Mesenchymal stem cell (in vitro differentiated cells and primary cell): Measurements from ENCODE around the gene EWSR1.

Experiments
- DNase-seq: peaks from one replicate; pipeline ENCODE4 v3.0.0-alpha.2; 2013
- H2AFZ ChIP-seq: one replicate; pipeline ENCODE4 v1.6.1; 2013; ENCODE audit warnings: low read depth, mild to moderate bottlenecking, control low read depth, inconsistent platforms, low read length, moderate library complexity
- H2AK5ac ChIP-seq: 2 replicates; pipeline ENCODE4 v1.6.1; 2013; ENCODE audit warnings: low read length, moderate library complexity, mild to moderate bottlenecking, inconsistent platforms; ENCODE audit not compliant: severe bottlenecking
- H2BK120ac ChIP-seq: one replicate; pipeline ENCODE4 v1.6.1; 2013; ENCODE audit warnings: low read depth, mild to moderate bottlenecking, inconsistent platforms, low read length, moderate library complexity
- H2BK12ac ChIP-seq, 2 experiments: one replicate each; pipeline ENCODE4 v1.6.1; 2013; ENCODE audit warnings: inconsistent platforms in 2 of 2, low read length in 2 of 2, mild to moderate bottlenecking in 2 of 2, moderate library complexity in 2 of 2, control low read depth in 1 of 2
- H2BK15ac ChIP-seq: one replicate; pipeline ENCODE4 v1.6.1; 2013; ENCODE audit warnings: mild to moderate bottlenecking, low read depth, inconsistent platforms; ENCODE audit not compliant: poor library complexity, severe bottlenecking
- H2BK5ac ChIP-seq: 2 replicates; pipeline ENCODE4 v1.6.1; 2013; ENCODE audit warnings: low read depth, mild to moderate bottlenecking, low read length, control low read depth, inconsistent platforms; ENCODE audit not compliant: poor library complexity, severe bottlenecking
- H3K14ac ChIP-seq, 2 experiments: one replicate each; pipeline ENCODE4 v1.6.1; 2013; ENCODE audit warnings: inconsistent platforms in 2 of 2, low read length in 2 of 2, control low read depth in 1 of 2, mild to moderate bottlenecking in 1 of 2, moderate library complexity in 1 of 2
- H3K18ac ChIP-seq, 2 experiments: one replicate each; pipeline ENCODE4 v1.6.1; 2013; ENCODE audit warnings: inconsistent platforms in 2 of 2, low read length in 2 of 2, control low read depth in 1 of 2, low read depth in 1 of 2, mild to moderate bottlenecking in 1 of 2
- H3K23ac ChIP-seq, 2 experiments: one replicate each; pipeline ENCODE4 v1.6.1; 2013; ENCODE audit warnings: inconsistent platforms in 2 of 2, low read length in 2 of 2, mild to moderate bottlenecking in 2 of 2, moderate library complexity in 2 of 2, control low read depth in 1 of 2
- H3K27ac ChIP-seq: 2 replicates; pipeline ENCODE4 v1.5.1; 2013; ENCODE audit warnings: mild to moderate bottlenecking, moderate library complexity, low read length, control low read depth, inconsistent platforms; ENCODE audit not compliant: poor library complexity, severe bottlenecking
- H3K27me3 ChIP-seq, 2 experiments: 2 replicates each; pipeline versions ENCODE4 v1.6.1 to v1.7.0; 2013; ENCODE audit warnings: low read length in 2 of 2, mild to moderate bottlenecking in 2 of 2, moderate library complexity in 2 of 2, control low read depth in 1 of 2, inconsistent platforms in 1 of 2; ENCODE audit not compliant: control insufficient read depth in 1 of 2, insufficient read depth in 1 of 2
- H3K36me3 ChIP-seq, 2 experiments: 2 replicates each; pipeline versions ENCODE4 v1.6.1 to v1.7.0; 2013; ENCODE audit warnings: low read length in 2 of 2, control low read depth in 1 of 2, inconsistent platforms in 1 of 2, low read depth in 1 of 2, mild to moderate bottlenecking in 1 of 2; ENCODE audit not compliant: insufficient read depth in 2 of 2, control insufficient read depth in 1 of 2
- H3K4ac ChIP-seq, 2 experiments: one replicate each; pipeline ENCODE4 v1.6.1; 2013; ENCODE audit warnings: inconsistent platforms in 2 of 2, low read length in 2 of 2, mild to moderate bottlenecking in 2 of 2, moderate library complexity in 2 of 2, control low read depth in 1 of 2, low read depth in 1 of 2
- H3K4me1 ChIP-seq: 2 replicates; pipeline ENCODE4 v1.6.1; 2013; ENCODE audit warnings: low read depth, low read length, control low read depth; ENCODE audit not compliant: control insufficient read depth, insufficient read depth
- H3K4me2 ChIP-seq: 2 replicates; pipeline ENCODE4 v1.6.1; 2013; ENCODE audit warnings: low read length, mild to moderate bottlenecking, inconsistent platforms; ENCODE audit not compliant: poor library complexity, severe bottlenecking
- H3K4me3 ChIP-seq, 2 experiments: 2 replicates each; pipeline versions ENCODE4 v1.5.1 to v1.7.0; 2013; ENCODE audit warnings: low read length in 2 of 2, mild to moderate bottlenecking in 2 of 2, control low read depth in 1 of 2, low read depth in 1 of 2; ENCODE audit not compliant: insufficient read depth in 1 of 2
- H3K79me1 ChIP-seq: replicated peaks from 2 replicates; pipeline ENCODE4 v1.6.1; 2013; ENCODE audit warnings: mild to moderate bottlenecking, control low read depth, low read length, inconsistent platforms; ENCODE audit not compliant: poor library complexity, severe bottlenecking
- H3K9ac ChIP-seq: 2 replicates; pipeline ENCODE4 v1.7.0; 2013; ENCODE audit warnings: mild to moderate bottlenecking, low read length, moderate library complexity
- H3K9me3 ChIP-seq: 2 replicates; pipeline ENCODE4 v1.7.0; 2013; ENCODE audit warnings: mild to moderate bottlenecking, low read length; ENCODE audit not compliant: control insufficient read depth
- H4K8ac ChIP-seq: one replicate; pipeline ENCODE4 v1.6.1; 2013; ENCODE audit warnings: inconsistent platforms, mild to moderate bottlenecking, low read length, moderate library complexity
- H4K91ac ChIP-seq: one replicate; pipeline ENCODE4 v1.6.1; 2013; ENCODE audit warnings: mild to moderate bottlenecking, low read length, inconsistent platforms
- WGBS: methylation state at CpG from one replicate; pipeline ENCODE4 v1.1.7; 2013; ENCODE audit warnings: mixed read lengths; 5-methylcytosine and 5-hydroxymethylcytosine counted together

The EWSR1 gene

GRCh38 chr22:29335656-29336055, 67.6 kb downstream of the EWSR1 start:
- no peak overlapping the region for H4K91ac ChIP-seq
- H2AK5ac ChIP-seq: no peak overlapping the region
- H4K8ac ChIP-seq: no peak overlapping the region
- H3K79me1 ChIP-seq: peaks cover 6% of the 10 kb centered on the region
- no peak overlapping the region for H3K4ac ChIP-seq
- no peak overlapping the region for H2BK5ac ChIP-seq
- 95% methylated on average over 11 of the region's 11 CpGs for WGBS
- no peaks in the 10 kb centered on the region for H3K27me3 ChIP-seq
- no peak overlapping the region for H2BK12ac ChIP-seq
- H3K9me3 ChIP-seq: no peaks in the 10 kb centered on the region
- H3K14ac ChIP-seq: no peak overlapping the region
- no peak overlapping the region for H2AFZ ChIP-seq
- H3K36me3 ChIP-seq: peaks cover 54 to 97% of the 10 kb centered on the region in 2 experiments
- H3K4me1 ChIP-seq: peaks cover 24% of the 10 kb centered on the region
- no peak overlapping the region for H3K23ac ChIP-seq
- H2BK120ac ChIP-seq: no peak overlapping the region
- no peak overlapping the region for H3K4me2 ChIP-seq
- H2BK15ac ChIP-seq: no peak overlapping the region
- H3K27ac ChIP-seq: no peak overlapping the region
- no peak overlapping the region for H3K4me3 ChIP-seq
- H3K9ac ChIP-seq: no peak overlapping the region
- no peak for DNase-seq
- H3K18ac ChIP-seq: no peak overlapping the region

GRCh38 chr22:29336751-29337490, 68.9 kb downstream of the EWSR1 start:
- Histone ChIP-seq H3K27me3 (no peaks in the 10 kb centered on the region), H3K18ac (no peak overlapping the region), H3K79me1 (peaks cover 12% of the 10 kb centered on the region), H3K36me3 (peaks cover 62 to 98% of the 10 kb centered on the region in 2 experiments), H4K91ac (no peak overlapping the region), H3K9me3 (no peaks in the 10 kb centered on the region), H3K4ac (no peak overlapping the region), H3K4me1 (peaks cover 11% of the 10 kb centered on the region), H2AFZ (no peak overlapping the region), H3K14ac (no peak overlapping the region), H3K9ac (no peak overlapping the region), H2BK12ac (no peak overlapping the region), H2BK15ac (no peak overlapping the region), H3K4me2 (no peak overlapping the region), H3K23ac (no peak overlapping the region), H3K4me3 (no peak overlapping the region), H2BK120ac (no peak overlapping the region), H2AK5ac (no peak overlapping the region), H4K8ac (no peak overlapping the region), H3K27ac (no peak overlapping the region), H2BK5ac (no peak overlapping the region)
- no peak for DNase-seq
- WGBS: 97% methylated on average over 14 of the region's 14 CpGs

- Histone ChIP-seq H3K4me2 (no peak overlapping the region), H3K27ac (no peak overlapping the region), H3K9ac (no peak overlapping the region), H3K4ac (no peak overlapping the region), H2BK5ac (no peak overlapping the region), H2BK15ac (no peak overlapping the region), H4K8ac (no peak overlapping the region), H3K4me1 (peaks cover 11% of the 10 kb centered on the region), H3K27me3 (no peaks in the 10 kb centered on the region), H2AK5ac (no peak overlapping the region), H2BK12ac (no peak overlapping the region), H3K9me3 (no peaks in the 10 kb centered on the region), H3K4me3 (no peak overlapping the region), H4K91ac (no peak overlapping the region), H2BK120ac (no peak overlapping the region), H3K23ac (no peak overlapping the region), H3K14ac (no peak overlapping the region), H3K18ac (no peak overlapping the region), H3K79me1 (peaks cover 13% of the 10 kb centered on the region), H2AFZ (no peak overlapping the region), H3K36me3 (peaks cover 69 to 99% of the 10 kb centered on the region in 2 experiments)
- DNase-seq: no peak
- WGBS: 94% methylated on average over 12 of the region's 12 CpGs
Observed at GRCh38 chr22:29337631-29338284, 69.7 kb downstream of the EWSR1 start.

- Histone ChIP-seq H3K4ac (no peak overlapping the region), H3K18ac (no peak overlapping the region), H4K8ac (no peak overlapping the region), H2BK15ac (no peak overlapping the region), H3K14ac (no peak overlapping the region), H3K4me3 (no peak overlapping the region), H3K23ac (no peak overlapping the region), H3K9ac (no peak overlapping the region), H2BK120ac (no peak overlapping the region), H3K4me1 (peaks cover 16% of the 10 kb centered on the region), H2AK5ac (no peak overlapping the region), H3K36me3 (peaks cover 76 to 97% of the 10 kb centered on the region in 2 experiments), H2BK5ac (no peak overlapping the region), H3K27ac (no peak overlapping the region), H3K27me3 (no peaks in the 10 kb centered on the region), H3K4me2 (no peak overlapping the region), H3K9me3 (no peaks in the 10 kb centered on the region), H2BK12ac (no peak overlapping the region), H2AFZ (no peak overlapping the region), H4K91ac (no peak overlapping the region), H3K79me1 (peaks cover 16% of the 10 kb centered on the region)
- 97% methylated on average over 5 of the region's 6 CpGs for WGBS
- DNase-seq: no peak
Observed at GRCh38 chr22:29338398-29338797, 70.3 kb downstream of the EWSR1 start.
